ENCODE data around the gene CYP4F12. TPM values are rescaled to one million over a fixed set of nuclear protein-coding genes. Genes with fewer than 3 reads are reported as not detected.

The CYP4F12 gene
- total and polyA plus RNA-seq, 2 donors (not counting 3 experiments of a cell fraction or from before 2014, with no cell fraction given): not detected

DNA sequence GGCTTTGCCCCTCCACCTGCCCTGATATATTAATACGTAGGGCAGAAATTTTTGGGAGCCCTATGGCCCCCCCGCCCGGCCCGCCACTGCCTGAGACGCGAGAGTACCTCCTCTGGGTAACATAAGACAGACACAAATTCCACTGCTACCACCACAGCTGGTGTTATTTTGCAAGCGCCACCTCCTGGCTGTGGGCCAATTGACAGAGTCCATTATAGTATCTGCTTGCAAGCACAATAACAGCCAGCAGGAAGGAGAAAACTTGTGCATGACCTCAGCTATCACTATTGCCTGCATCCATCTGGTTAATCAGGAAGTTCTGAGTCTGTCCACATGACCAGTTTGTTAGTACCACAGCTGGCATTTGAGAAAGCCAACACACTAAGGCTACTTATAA is 29.6 kb downstream of the CYP4F12 start:
- Histone ChIP-seq H4K20me1 (replicated peaks; ENCODE audit: control insufficient read depth, extremely low read depth, insufficient read depth, low read length) (no peaks in the 10 kb centered on the region), H3K36me3 (ENCODE audit: control insufficient read depth in 2 of 2, extremely low read depth in 1 of 2, insufficient read depth in 2 of 2, low read length in 2 of 2) (no peaks in the 10 kb centered on the region), H3K4me1 (ENCODE audit: control insufficient read depth, extremely low read depth, insufficient read depth, low read length) (no peaks in the 10 kb centered on the region), H3K4me3 (replicated peaks in 1 of 3; ENCODE audit: insufficient read depth in 1 of 3, low read depth in 1 of 3, low read length in 3 of 3) (no peak overlapping the region), H3K27me3 (ENCODE audit: control insufficient read depth in 2 of 2, insufficient read depth in 2 of 2, low read length in 2 of 2) (no peaks in the 10 kb centered on the region), H3K9me3 (replicated peaks; ENCODE audit: control insufficient read depth, insufficient read depth, low read length) (no peaks in the 10 kb centered on the region), H3K9ac (replicated peaks; ENCODE audit: extremely low read depth, insufficient read depth, low read length) (no peak overlapping the region), H3K4me2 (ENCODE audit: insufficient read depth, low read length) (no peak overlapping the region), H3K27ac (ENCODE audit: insufficient read depth, low read depth, low read length) (no peak overlapping the region), H2AFZ (ENCODE audit: low read depth, low read length) (no peak overlapping the region), H3K9me1 (replicated peaks; ENCODE audit: control insufficient read depth, extremely low read depth, insufficient read depth, low read length) (no peaks in the 10 kb centered on the region), H3K79me2 (ENCODE audit: control insufficient read depth, insufficient read depth, low read length) (no peaks in the 10 kb centered on the region)
- intact Hi-C loops (cut with micrococcal nuclease): no loop called here
- CTCF ChIA-PET: no interaction called here
- no TSS peak for BruUV-seq (replicated peaks)
- DNase-seq (ENCODE audit: low read depth, low spot score): peak; percentile 40
- TF ChIP-seq, protein P1, sequence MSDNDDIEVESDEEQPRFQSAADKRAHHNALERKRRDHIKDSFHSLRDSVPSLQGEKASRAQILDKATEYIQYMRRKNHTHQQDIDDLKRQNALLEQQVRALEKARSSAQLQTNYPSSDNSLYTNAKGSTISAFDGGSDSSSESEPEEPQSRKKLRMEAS (IDR thresholded peaks at IDR 0.05; ENCODE audit: insufficient read depth, insufficient read length): no peak
- TF ChIP-seq, protein P2, sequence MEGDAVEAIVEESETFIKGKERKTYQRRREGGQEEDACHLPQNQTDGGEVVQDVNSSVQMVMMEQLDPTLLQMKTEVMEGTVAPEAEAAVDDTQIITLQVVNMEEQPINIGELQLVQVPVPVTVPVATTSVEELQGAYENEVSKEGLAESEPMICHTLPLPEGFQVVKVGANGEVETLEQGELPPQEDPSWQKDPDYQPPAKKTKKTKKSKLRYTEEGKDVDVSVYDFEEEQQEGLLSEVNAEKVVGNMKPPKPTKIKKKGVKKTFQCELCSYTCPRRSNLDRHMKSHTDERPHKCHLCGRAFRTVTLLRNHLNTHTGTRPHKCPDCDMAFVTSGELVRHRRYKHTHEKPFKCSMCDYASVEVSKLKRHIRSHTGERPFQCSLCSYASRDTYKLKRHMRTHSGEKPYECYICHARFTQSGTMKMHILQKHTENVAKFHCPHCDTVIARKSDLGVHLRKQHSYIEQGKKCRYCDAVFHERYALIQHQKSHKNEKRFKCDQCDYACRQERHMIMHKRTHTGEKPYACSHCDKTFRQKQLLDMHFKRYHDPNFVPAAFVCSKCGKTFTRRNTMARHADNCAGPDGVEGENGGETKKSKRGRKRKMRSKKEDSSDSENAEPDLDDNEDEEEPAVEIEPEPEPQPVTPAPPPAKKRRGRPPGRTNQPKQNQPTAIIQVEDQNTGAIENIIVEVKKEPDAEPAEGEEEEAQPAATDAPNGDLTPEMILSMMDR (IDR thresholded peaks at IDR 0.05; ENCODE audit: extremely low read depth in 1 of 2, insufficient read depth in 1 of 2, low read depth in 1 of 2, low read length in 2 of 2): no peak
- no peak for TF ChIP-seq POLR2A (IDR thresholded peaks at IDR 0.05; ENCODE audit: low read depth, low read length)
- no peak for TF ChIP-seq JUN (IDR thresholded peaks at IDR 0.05; ENCODE audit: borderline replicate concordance, insufficient read depth, insufficient read length, low read depth)
- TF ChIP-seq POLR2AphosphoS5 (IDR thresholded peaks at IDR 0.05; ENCODE audit: insufficient read depth, low read depth, low read length): no peak
- no peak for TF ChIP-seq MYC (IDR thresholded peaks at IDR 0.05; ENCODE audit: low read depth, low read length)
- no peak for TF ChIP-seq EZH2 (IDR thresholded peaks at IDR 0.05; ENCODE audit: borderline replicate concordance, low read depth, low read length, severe bottlenecking)
- TF ChIP-seq GATA2 (IDR thresholded peaks at IDR 0.05; ENCODE audit: insufficient read depth, insufficient read length, low read depth, low read length): no peak
- no peak for TF ChIP-seq FOS (IDR thresholded peaks at IDR 0.05; ENCODE audit: borderline replicate concordance, insufficient read depth, low read length)
- no peak for FAIRE-seq
- dilution Hi-C loops (cut with MboI; ENCODE audit: extremely low pct_ligation_motif_present, low sequenced_read_pairs): no loop called here
- POLR2A ChIA-PET: no interaction called here
